Smooth muscle cell (in vitro differentiated cells): ENCODE results near the gene ELOVL5. TPM values are rescaled to one million over a fixed set of nuclear protein-coding genes. Genes with fewer than 3 reads are reported as not detected.

ENCODE experiments used
- DNase-seq: peaks from one replicate; lab custom pipeline; 2025; ENCODE audit not compliant: unreplicated experiment; lab: John Stamatoyannopoulos, UW
- H2AFZ ChIP-seq: fragments of 200-600 bp; sonication (generic); 2 replicates; pipeline ENCODE4 v1.6.0; 2016; ENCODE audit warnings: antibody characterized with exemption, low read depth, mild to moderate bottlenecking
- H3F3A ChIP-seq: fragments of 200-600 bp; sonication (generic); 2 replicates; pipeline ENCODE4 v1.6.0; 2017; ENCODE audit warnings: antibody characterized with exemption, low read depth
- H3K27ac ChIP-seq: fragments of 200-600 bp; sonication (generic); 2 replicates; pipeline ENCODE4 v1.5.1; 2016; ENCODE audit warnings: low read depth, mild to moderate bottlenecking
- H3K27me3 ChIP-seq: fragments of 200-600 bp; sonication (generic); 2 replicates; pipeline ENCODE4 v1.6.1; 2016; ENCODE audit warnings: low read depth, mild to moderate bottlenecking
- H3K36me3 ChIP-seq: fragments of 200-600 bp; sonication (generic); 2 replicates; pipeline ENCODE4 v1.5.1; 2016; ENCODE audit warnings: low read depth
- H3K4me1 ChIP-seq: fragments of 200-600 bp; sonication (generic); 2 replicates; pipeline ENCODE4 v1.5.1; 2016; ENCODE audit warnings: low read depth
- H3K4me2 ChIP-seq: fragments of 200-600 bp; sonication (generic); 2 replicates; pipeline ENCODE4 v1.6.0; 2016; ENCODE audit warnings: mild to moderate bottlenecking
- H3K4me3 ChIP-seq: fragments of 200-600 bp; sonication (generic); 2 replicates; pipeline ENCODE4 v1.5.1; 2016; ENCODE audit warnings: mild to moderate bottlenecking
- H3K79me2 ChIP-seq: fragments of 200-600 bp; sonication (generic); 2 replicates; pipeline ENCODE4 v1.6.0; 2016; ENCODE audit warnings: low read depth, mild to moderate bottlenecking
- H3K9ac ChIP-seq: fragments of 200-600 bp; sonication (generic); 2 replicates; pipeline ENCODE4 v1.6.0; 2016; ENCODE audit warnings: low read depth
- H3K9me3 ChIP-seq: fragments of 200-600 bp; sonication (generic); replicated peaks from 2 replicates; pipeline ENCODE4 v1.5.1; 2016; ENCODE audit warnings: low read depth
- H4K20me1 ChIP-seq: fragments of 200-600 bp; sonication (generic); 2 replicates; pipeline ENCODE4 v1.6.0; 2016; ENCODE audit warnings: low read depth
- WGBS: methylation state at CpG from one replicate; pipeline ENCODE4 v1.1.7; 2016; ENCODE audit warnings: low lambda C conversion rate; 5-methylcytosine and 5-hydroxymethylcytosine counted together
- polyA plus RNA-seq: library from polyadenylated mRNA; unstranded; fragments of >200 nt; fragmentation: Nextera tagmentation; extraction: Ambion mirVana; gene quantifications from 2 replicates; pipeline ENCODE4 v1.2.1, GENCODE V29; 2016
- total RNA-seq: library from RNA; depleted of rRNA; stranded (reverse); fragments of >200 nt; gene quantifications from 2 replicates; pipeline ENCODE4 v1.2.3, GENCODE V29; 2014
- TF ChIP-seq, protein P1 (sequence below): fragments of 200-600 bp; sonication (generic); IDR thresholded peaks from 2 replicates; pipeline ENCODE4 v1.5.1; 2017; ENCODE audit warnings: borderline replicate concordance, mild to moderate bottlenecking, antibody characterized with exemption; ENCODE audit not compliant: insufficient read depth, poor library complexity, severe bottlenecking

The ELOVL5 gene
- total and polyA plus RNA-seq, 2 experiments from 2014 or later: 71.9 to 79.2 TPM

DNA sequence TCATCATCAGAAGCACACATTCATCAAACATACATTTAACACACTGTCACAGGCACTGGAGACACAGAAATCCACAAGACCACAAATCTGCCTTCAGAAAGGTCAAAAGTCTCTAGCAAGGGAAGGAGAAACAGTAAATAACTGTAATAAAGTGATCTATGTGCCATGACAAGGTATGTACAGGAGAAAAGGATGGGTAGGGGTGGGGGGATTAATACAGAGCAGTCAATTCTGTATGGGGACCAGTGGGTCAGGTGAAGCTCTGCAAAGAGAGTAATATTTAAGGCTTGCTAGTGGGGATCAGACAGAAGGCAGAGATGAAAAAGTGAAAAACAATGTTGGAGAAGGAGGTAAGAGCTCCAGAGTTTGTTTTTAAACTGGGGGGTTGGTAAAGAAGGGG is 32.6 kb downstream of the ELOVL5 start:
- H3K9me3 ChIP-seq: no peaks in the 10 kb centered on the region
- no peak overlapping the region for H3K4me2 ChIP-seq
- H3K4me3 ChIP-seq: no peak overlapping the region
- DNase-seq: no peak
- peaks cover 97% of the 10 kb centered on the region for H4K20me1 ChIP-seq
- peaks cover 95% of the 10 kb centered on the region for H3K79me2 ChIP-seq
- H3F3A ChIP-seq: no peaks in the 10 kb centered on the region
- no peak overlapping the region for H3K9ac ChIP-seq
- no peak overlapping the region for H3K27ac ChIP-seq
- H3K36me3 ChIP-seq: no peaks in the 10 kb centered on the region
- H3K27me3 ChIP-seq: no peaks in the 10 kb centered on the region
- TF ChIP-seq, protein P1, sequence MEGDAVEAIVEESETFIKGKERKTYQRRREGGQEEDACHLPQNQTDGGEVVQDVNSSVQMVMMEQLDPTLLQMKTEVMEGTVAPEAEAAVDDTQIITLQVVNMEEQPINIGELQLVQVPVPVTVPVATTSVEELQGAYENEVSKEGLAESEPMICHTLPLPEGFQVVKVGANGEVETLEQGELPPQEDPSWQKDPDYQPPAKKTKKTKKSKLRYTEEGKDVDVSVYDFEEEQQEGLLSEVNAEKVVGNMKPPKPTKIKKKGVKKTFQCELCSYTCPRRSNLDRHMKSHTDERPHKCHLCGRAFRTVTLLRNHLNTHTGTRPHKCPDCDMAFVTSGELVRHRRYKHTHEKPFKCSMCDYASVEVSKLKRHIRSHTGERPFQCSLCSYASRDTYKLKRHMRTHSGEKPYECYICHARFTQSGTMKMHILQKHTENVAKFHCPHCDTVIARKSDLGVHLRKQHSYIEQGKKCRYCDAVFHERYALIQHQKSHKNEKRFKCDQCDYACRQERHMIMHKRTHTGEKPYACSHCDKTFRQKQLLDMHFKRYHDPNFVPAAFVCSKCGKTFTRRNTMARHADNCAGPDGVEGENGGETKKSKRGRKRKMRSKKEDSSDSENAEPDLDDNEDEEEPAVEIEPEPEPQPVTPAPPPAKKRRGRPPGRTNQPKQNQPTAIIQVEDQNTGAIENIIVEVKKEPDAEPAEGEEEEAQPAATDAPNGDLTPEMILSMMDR: no peak
- H3K4me1 ChIP-seq: peaks cover 3% of the 10 kb centered on the region
- no peak overlapping the region for H2AFZ ChIP-seq

DNA sequence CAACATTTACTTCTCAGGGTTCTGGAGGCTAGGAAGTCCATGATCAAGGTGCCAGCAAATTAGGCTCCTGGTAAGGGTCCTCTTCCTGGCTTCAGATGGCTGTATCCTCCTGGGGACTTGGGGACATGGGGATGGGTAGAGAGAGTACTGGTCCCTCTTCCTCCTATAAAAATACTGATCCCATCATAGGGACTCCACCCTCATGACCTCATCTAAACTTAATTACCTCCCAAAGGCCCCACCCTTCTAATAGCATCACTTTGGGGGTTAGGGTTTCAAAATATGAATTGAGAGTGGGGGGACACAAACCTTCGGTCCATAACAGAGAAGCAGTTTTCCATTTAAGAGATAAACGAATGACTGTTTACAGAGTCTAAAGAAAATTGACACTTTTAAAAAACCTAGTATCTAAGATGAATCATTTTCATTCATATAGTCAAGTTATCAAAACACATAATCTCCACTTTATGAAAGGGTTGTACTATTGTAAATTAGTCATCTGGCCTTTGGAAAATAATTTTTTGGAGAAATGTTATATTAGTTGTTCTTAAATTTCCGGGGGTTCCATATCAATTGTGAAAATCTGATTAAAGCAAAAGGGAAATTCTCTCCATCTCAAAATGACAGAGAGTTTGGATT is 33.5 kb downstream of the ELOVL5 start:
- DNase-seq: no peak
- TF ChIP-seq, protein P1: no peak
- H3K4me3 ChIP-seq: no peak overlapping the region
- H3K9ac ChIP-seq: no peak overlapping the region
- H3K4me1 ChIP-seq: peaks cover 5% of the 10 kb centered on the region
- no peaks in the 10 kb centered on the region for H3K9me3 ChIP-seq
- no peaks in the 10 kb centered on the region for H3K36me3 ChIP-seq
- no peak overlapping the region for H2AFZ ChIP-seq
- H4K20me1 ChIP-seq: peaks cover 97% of the 10 kb centered on the region
- no peaks in the 10 kb centered on the region for H3F3A ChIP-seq
- H3K27ac ChIP-seq: no peak overlapping the region
- peaks cover 90% of the 10 kb centered on the region for H3K79me2 ChIP-seq
- WGBS: 93% methylated on average over 3 of the region's 3 CpGs
- no peak overlapping the region for H3K4me2 ChIP-seq
- no peaks in the 10 kb centered on the region for H3K27me3 ChIP-seq

DNA sequence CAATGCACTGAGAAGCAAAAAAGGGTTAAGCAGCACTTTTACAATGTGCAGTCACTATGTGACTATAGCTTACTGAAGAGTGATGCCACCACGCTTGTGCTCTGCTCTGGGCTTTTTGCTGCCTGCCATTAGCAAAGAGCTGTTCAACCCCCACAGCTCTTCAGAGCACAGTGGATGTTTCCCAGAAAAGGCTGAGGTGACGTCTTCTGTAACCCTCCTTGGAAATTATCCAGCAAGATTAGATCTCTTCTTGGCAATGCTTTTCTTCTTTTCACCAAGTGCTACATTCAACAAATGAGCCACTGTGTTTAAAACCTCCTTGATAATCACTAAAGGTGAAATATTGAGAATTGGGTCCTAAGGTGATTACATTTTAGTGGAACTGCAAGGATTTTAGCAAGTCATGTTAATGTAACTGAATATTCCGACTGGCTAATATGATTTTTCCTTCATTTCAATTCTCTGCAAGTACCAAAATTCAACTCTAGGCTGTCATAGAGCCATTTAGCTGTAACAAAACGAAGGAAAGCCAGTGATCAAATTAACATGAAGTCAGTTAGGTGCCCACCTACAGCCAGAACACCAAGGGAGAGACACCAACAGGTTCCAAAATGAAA is 34.9 kb downstream of the ELOVL5 start:
- Histone ChIP-seq H2AFZ (no peak overlapping the region), H3K27ac (no peak overlapping the region), H3K27me3 (no peaks in the 10 kb centered on the region), H3K9ac (no peak overlapping the region), H3K36me3 (no peaks in the 10 kb centered on the region), H3F3A (peaks cover 7% of the 10 kb centered on the region), H3K4me1 (peaks cover 13% of the 10 kb centered on the region), H3K79me2 (peaks cover 88% of the 10 kb centered on the region), H3K9me3 (no peaks in the 10 kb centered on the region), H3K4me2 (no peak overlapping the region), H3K4me3 (no peak overlapping the region), H4K20me1 (peaks cover 99% of the 10 kb centered on the region)
- whole genome bisulfite sequencing: 71% methylated on average over 4 of the region's 4 CpGs
- TF ChIP-seq, protein P1: no peak
- no peak for DNase-seq

DNA sequence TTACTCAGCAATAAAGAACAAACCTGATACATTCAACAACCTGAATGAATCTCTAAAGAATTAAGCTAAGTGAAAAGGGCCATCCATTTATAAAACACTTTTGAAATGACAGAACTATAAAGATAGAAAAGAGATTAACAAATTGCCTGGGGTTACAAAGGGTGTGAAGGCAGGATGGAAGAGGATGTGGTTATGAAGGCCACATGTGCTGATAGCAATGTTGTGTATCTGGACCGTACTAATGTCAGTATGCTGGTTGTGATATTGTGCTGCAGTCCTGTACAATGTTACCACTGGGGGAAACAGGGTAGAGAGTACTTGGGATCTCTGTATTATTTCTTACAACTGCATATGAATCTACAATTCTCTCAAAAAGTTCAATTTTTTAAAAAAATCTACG is 36.4 kb downstream of the ELOVL5 start:
- DNase-seq: no peak
- H3K36me3 ChIP-seq: no peaks in the 10 kb centered on the region
- no peak overlapping the region for H3K4me3 ChIP-seq
- no peaks in the 10 kb centered on the region for H3K9me3 ChIP-seq
- H3F3A ChIP-seq: peaks cover 7% of the 10 kb centered on the region
- H3K4me2 ChIP-seq: no peak overlapping the region
- TF ChIP-seq, protein P1: no peak
- no peak overlapping the region for H3K9ac ChIP-seq
- peaks cover 13% of the 10 kb centered on the region for H3K4me1 ChIP-seq
- no peak overlapping the region for H3K27ac ChIP-seq
- 58% methylated on average over 2 of the region's 2 CpGs for whole genome bisulfite sequencing
- no peak overlapping the region for H2AFZ ChIP-seq
- H4K20me1 ChIP-seq: peaks cover 100% of the 10 kb centered on the region
- peaks cover 88% of the 10 kb centered on the region for H3K79me2 ChIP-seq
- no peaks in the 10 kb centered on the region for H3K27me3 ChIP-seq
